SK-N-SH (cell line): ENCODE data around the gene KRTAP13-1.

Experiments
- TF ChIP-seq, protein P1 (sequence below): IDR thresholded peaks from 2 replicates; pipeline ENCODE4 v1.4.0; 2012; ENCODE audit warnings: low read depth
- TF ChIP-seq, protein P2 (sequence below): IDR thresholded peaks from 2 replicates; pipeline ENCODE4 v1.4.0; 2012; ENCODE audit warnings: low read depth, borderline replicate concordance
- TF ChIP-seq, protein P3 (sequence below): fragments of 200-600 bp; sonication (generic); IDR thresholded peaks from 2 replicates; pipeline ENCODE4 v1.6.1; 2017; ENCODE audit warnings: antibody characterized with exemption, mild to moderate bottlenecking, moderate library complexity

DNA sequence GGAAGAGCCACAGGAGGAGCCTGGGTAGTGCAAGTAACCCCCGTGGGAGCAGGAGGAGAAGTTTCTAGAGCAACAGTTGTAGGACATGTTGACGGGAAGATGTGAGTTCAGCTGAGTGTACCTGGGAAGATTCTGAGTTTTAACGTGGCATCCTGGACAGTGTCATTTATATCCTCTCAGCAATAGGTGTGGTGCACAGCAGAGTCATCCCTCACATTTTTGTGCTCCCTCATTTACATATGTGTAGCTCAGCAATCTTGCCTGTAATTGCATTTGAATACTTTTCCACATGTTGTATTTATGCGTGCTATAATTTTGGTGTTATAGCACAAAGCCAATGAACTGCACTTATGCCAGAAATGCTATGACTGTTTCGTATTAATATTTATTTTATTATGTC lies 30.0 kb downstream of the KRTAP13-1 start, which contains the start of gene KRTAP13-3:
- TF ChIP-seq, protein P1, sequence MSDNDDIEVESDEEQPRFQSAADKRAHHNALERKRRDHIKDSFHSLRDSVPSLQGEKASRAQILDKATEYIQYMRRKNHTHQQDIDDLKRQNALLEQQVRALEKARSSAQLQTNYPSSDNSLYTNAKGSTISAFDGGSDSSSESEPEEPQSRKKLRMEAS = no peak
- TF ChIP-seq, protein P2, sequence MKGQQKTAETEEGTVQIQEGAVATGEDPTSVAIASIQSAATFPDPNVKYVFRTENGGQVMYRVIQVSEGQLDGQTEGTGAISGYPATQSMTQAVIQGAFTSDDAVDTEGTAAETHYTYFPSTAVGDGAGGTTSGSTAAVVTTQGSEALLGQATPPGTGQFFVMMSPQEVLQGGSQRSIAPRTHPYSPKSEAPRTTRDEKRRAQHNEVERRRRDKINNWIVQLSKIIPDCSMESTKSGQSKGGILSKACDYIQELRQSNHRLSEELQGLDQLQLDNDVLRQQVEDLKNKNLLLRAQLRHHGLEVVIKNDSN = no peak
- TF ChIP-seq, protein P3, sequence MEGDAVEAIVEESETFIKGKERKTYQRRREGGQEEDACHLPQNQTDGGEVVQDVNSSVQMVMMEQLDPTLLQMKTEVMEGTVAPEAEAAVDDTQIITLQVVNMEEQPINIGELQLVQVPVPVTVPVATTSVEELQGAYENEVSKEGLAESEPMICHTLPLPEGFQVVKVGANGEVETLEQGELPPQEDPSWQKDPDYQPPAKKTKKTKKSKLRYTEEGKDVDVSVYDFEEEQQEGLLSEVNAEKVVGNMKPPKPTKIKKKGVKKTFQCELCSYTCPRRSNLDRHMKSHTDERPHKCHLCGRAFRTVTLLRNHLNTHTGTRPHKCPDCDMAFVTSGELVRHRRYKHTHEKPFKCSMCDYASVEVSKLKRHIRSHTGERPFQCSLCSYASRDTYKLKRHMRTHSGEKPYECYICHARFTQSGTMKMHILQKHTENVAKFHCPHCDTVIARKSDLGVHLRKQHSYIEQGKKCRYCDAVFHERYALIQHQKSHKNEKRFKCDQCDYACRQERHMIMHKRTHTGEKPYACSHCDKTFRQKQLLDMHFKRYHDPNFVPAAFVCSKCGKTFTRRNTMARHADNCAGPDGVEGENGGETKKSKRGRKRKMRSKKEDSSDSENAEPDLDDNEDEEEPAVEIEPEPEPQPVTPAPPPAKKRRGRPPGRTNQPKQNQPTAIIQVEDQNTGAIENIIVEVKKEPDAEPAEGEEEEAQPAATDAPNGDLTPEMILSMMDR = no peak
